Common myeloid progenitor, CD34-positive (primary cell): ENCODE data around the gene RNF150.
"Not testable (repeated sequence)": the region's sequence is repeated elsewhere in the genome, so short reads cannot be mapped to it uniquely, and the experiment has no call there.

Experiments used
- CTCF ChIA-PET: fragments of 350-600 bp; sonication (Branson Sonifier 250); formaldehyde crosslinking; loops from one replicate; lab custom pipeline; 2021; ENCODE audit warnings: antibody characterized with exemption; lab: Charles Lee
- POLR2A ChIA-PET: fragments of 350-600 bp; sonication (Branson Sonifier 250); formaldehyde crosslinking; loops from one replicate; lab custom pipeline; 2021; ENCODE audit warnings: antibody characterized with exemption; lab: Charles Lee
- DNase-seq, 3 donors: peaks; one replicate each; pipeline versions ENCODE4 v3.0.0 to v3.0.0-alpha.2; 2013
- H3K27ac ChIP-seq, 2 experiments: 1 replicate in 1 of 2; 2 replicates in 1 of 2; pipeline ENCODE4 v1.7.0; 2013; ENCODE audit warnings: inconsistent platforms in 2 of 2, low read length in 2 of 2, mild to moderate bottlenecking in 2 of 2, low read depth in 1 of 2, moderate library complexity in 1 of 2; ENCODE audit not compliant: severe bottlenecking in 2 of 2, insufficient read depth in 1 of 2, poor library complexity in 1 of 2
- H3K27me3 ChIP-seq, 5 experiments: replicated peaks in 2 of 5; 1 replicate in 3 of 5; 2 replicates in 2 of 5; pipeline versions ENCODE4 v1.6.1 to v1.7.0; 2013; ENCODE audit warnings: low read length in 4 of 5, mild to moderate bottlenecking in 2 of 5, moderate library complexity in 2 of 5, inconsistent platforms in 1 of 5; ENCODE audit not compliant: insufficient read depth in 5 of 5, control insufficient read depth in 4 of 5
- H3K36me3 ChIP-seq, 4 experiments: 1 replicate in 2 of 4; 2 replicates in 2 of 4; pipeline versions ENCODE4 v1.6.1 to v1.7.0; 2013; ENCODE audit warnings: low read length in 3 of 4, control low read depth in 1 of 4, mild to moderate bottlenecking in 1 of 4; ENCODE audit not compliant: control insufficient read depth in 4 of 4, insufficient read depth in 4 of 4
- H3K4me1 ChIP-seq, 4 experiments: 1 replicate in 3 of 4; 2 replicates in 1 of 4; pipeline versions ENCODE4 v1.6.1 to v1.7.1; 2013; ENCODE audit warnings: low read length in 3 of 4, mild to moderate bottlenecking in 3 of 4, control low read depth in 1 of 4, inconsistent platforms in 1 of 4, moderate library complexity in 1 of 4; ENCODE audit not compliant: control insufficient read depth in 4 of 4, insufficient read depth in 4 of 4; ENCODE audit errors: control extremely low read depth in 1 of 4
- H3K4me3 ChIP-seq, 7 experiments: 1 replicate in 4 of 7; 2 replicates in 3 of 7; pipeline versions ENCODE4 v1.5.1 to v1.7.0; 2013; ENCODE audit warnings: mild to moderate bottlenecking in 7 of 7, low read length in 6 of 7, moderate library complexity in 6 of 7, inconsistent platforms in 2 of 7, low read depth in 2 of 7, control low read depth in 1 of 7; ENCODE audit not compliant: insufficient read depth in 4 of 7, control insufficient read depth in 1 of 7; ENCODE audit errors: extremely low read depth in 1 of 7
- H3K9me3 ChIP-seq, 5 experiments: 1 replicate in 4 of 5; 2 replicates in 1 of 5; pipeline versions ENCODE4 v1.6.1 to v1.7.1; 2013; ENCODE audit warnings: low read length in 4 of 5, mild to moderate bottlenecking in 2 of 5, inconsistent platforms in 1 of 5, low read depth in 1 of 5, moderate library complexity in 1 of 5; ENCODE audit not compliant: control insufficient read depth in 4 of 5, insufficient read depth in 2 of 5; ENCODE audit errors: control extremely low read depth in 1 of 5
- WGBS: methylation state at CpG from one replicate; pipeline ENCODE4 v1.1.5; 2013; ENCODE audit not compliant: insufficient coverage; 5-methylcytosine and 5-hydroxymethylcytosine counted together

RNF150 gene

GRCh38 chr4:140811429-140811828 lies 321.8 kb downstream of the RNF150 start:
- Histone ChIP-seq H3K27ac (no peak overlapping the region), H3K27me3 (no peaks in the 10 kb centered on the region), H3K36me3 (no peaks in the 10 kb centered on the region), H3K4me3 (no peak overlapping the region), H3K4me1 (peaks cover 0 to 3% (median 0%) of the 10 kb centered on the region in 4 experiments), H3K9me3 (no peaks in the 10 kb centered on the region)
- POLR2A ChIA-PET: no interaction called here
- no peak for DNase-seq
- CTCF ChIA-PET: no interaction called here
- 95% methylated on average over 3 of the region's 4 CpGs for WGBS

DNA sequence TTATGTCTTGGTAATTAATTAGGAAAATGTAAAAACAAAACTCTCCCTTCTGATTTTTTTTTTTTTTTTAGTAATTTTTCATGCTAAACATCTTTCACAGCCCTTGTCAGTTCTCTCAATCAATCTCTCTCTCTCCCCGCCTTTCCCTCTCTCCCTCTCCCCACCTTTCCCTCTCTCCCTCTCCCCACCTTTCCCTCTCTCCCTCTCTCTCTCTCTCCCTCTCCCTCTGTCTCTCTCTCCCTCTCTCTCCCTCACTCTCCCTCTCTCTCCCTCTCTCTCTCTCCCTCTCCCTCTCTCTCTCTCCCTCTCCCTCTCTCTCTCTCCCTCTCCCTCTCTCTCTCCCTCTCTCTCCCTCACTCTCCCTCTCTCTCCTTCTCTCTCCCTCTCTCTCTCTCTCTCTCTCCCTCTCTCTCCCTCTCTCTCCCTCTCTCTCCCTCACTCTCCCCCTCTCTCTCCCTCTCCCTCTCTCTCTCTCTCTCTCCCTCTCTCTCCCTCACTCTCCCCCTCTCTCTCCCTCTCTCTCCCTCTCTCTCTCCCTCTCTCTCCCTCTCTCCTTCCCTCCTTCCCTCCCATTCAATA lies 322.6 kb downstream of the RNF150 start:
- H3K27ac ChIP-seq, H3K27me3 ChIP-seq, H3K9me3 ChIP-seq, H3K36me3 ChIP-seq, DNase-seq, H3K4me3 ChIP-seq, CTCF ChIA-PET, H3K4me1 ChIP-seq, POLR2A ChIA-PET: not testable (repeated sequence)
- WGBS: no CpG with 5 or more reads among the region's 1 CpG
